A549 (cell line): ENCODE results near the gene NUDT14. TPM values are rescaled to one million over a fixed set of nuclear protein-coding genes. Genes with fewer than 3 reads are reported as not detected.

ENCODE experiments used
- ATAC-seq, 2 experiments: fragments of 200-7000 bp in 1 of 2; fragments of >200 bp in 1 of 2; cut with Nextera tagmentation in 1 of 2; cut with Tn5 transposase in 1 of 2; 3 replicates each; pipeline versions ENCODE4 v1.8.0 to v1.9.1; 2018 to 2020; ENCODE audit warnings: mild to moderate bottlenecking in 1 of 2, moderate library complexity in 1 of 2
- CTCF ChIA-PET: fragments of 300-600 bp; sonication (Branson Sonifier 250); formaldehyde crosslinking; extraction: SDS; loops from one replicate; lab custom pipeline; 2021; ENCODE audit warnings: antibody characterized with exemption, inconsistent platforms; lab: Yijun Ruan, JAX
- POLR2A ChIA-PET: fragments of 350-600 bp; formaldehyde crosslinking; extraction: SDS; loops from one replicate; lab custom pipeline; 2021; ENCODE audit warnings: antibody characterized with exemption, inconsistent platforms; lab: Yijun Ruan, JAX
- DNase-seq, 2 experiments: peaks; one replicate each; pipeline versions ENCODE4 v3.0.0 to v3.0.0-alpha.2; 2011 to 2016; ENCODE audit warnings: low read depth in 1 of 2, low spot score in 1 of 2
- FAIRE-seq: peaks from 2 replicates; lab custom pipeline; 2011; peaks lifted over from hg19 to GRCh38; lab: Jason Lieb, UNC
- H3K27ac ChIP-seq, 2 experiments: fragments of >200 bp; sonication (Bioruptor Twin); formaldehyde crosslinking; 3 replicates each; pipeline ENCODE4 v1.5.1; 2016 to 2017
- H3K4me1 ChIP-seq: fragments of >200 bp; sonication (Bioruptor Twin); formaldehyde crosslinking; 3 replicates; pipeline ENCODE4 v1.6.1; 2016
- H3K4me2 ChIP-seq: fragments of >200 bp; sonication (Bioruptor Twin); formaldehyde crosslinking; 3 replicates; pipeline ENCODE4 v1.6.1; 2016
- H3K4me3 ChIP-seq: fragments of >200 bp; sonication (Bioruptor Twin); formaldehyde crosslinking; 3 replicates; pipeline ENCODE4 v1.5.1; 2016
- H3K9me3 ChIP-seq: fragments of >200 bp; sonication (Bioruptor Twin); formaldehyde crosslinking; 3 replicates; pipeline ENCODE4 v1.6.1; 2016
- BHLHE40 ChIP-seq: IDR thresholded peaks from 2 replicates; pipeline ENCODE4 v1.6.1; 2012; ENCODE audit warnings: low read depth, low read length, inconsistent platforms
- CHD4 ChIP-seq: fragments of 200-600 bp; sonication (generic); IDR thresholded peaks from 2 replicates; pipeline ENCODE4 v1.6.1; 2016; ENCODE audit warnings: antibody characterized with exemption, mild to moderate bottlenecking, borderline replicate concordance
- EHF ChIP-seq: fragments of 250-450 bp; sonication (Bioruptor Pico); IDR thresholded peaks from 2 replicates; pipeline ENCODE4 v1.5.0; 2020; ENCODE audit warnings: mild to moderate bottlenecking
- FOXS1 ChIP-seq: fragments of 250-450 bp; sonication (Bioruptor Pico); IDR thresholded peaks from 2 replicates; pipeline ENCODE4 v1.5.0; 2020; ENCODE audit warnings: mild to moderate bottlenecking, moderate library complexity
- GATA3 ChIP-seq: IDR thresholded peaks from 2 replicates; pipeline ENCODE4 v1.6.1; 2012; ENCODE audit warnings: borderline replicate concordance
- HOXB13 ChIP-seq: fragments of 250-450 bp; sonication (Bioruptor Pico); IDR thresholded peaks from 2 replicates; pipeline ENCODE4 v1.5.0; 2020; ENCODE audit warnings: low read depth, mild to moderate bottlenecking, moderate library complexity
- HOXB5 ChIP-seq: fragments of 250-450 bp; sonication (Bioruptor Pico); IDR thresholded peaks from 2 replicates; pipeline ENCODE4 v1.5.0; 2020; ENCODE audit warnings: mild to moderate bottlenecking, moderate library complexity
- KDM1A ChIP-seq: fragments of 200-600 bp; sonication (generic); IDR thresholded peaks from 2 replicates; pipeline ENCODE4 v1.6.1; 2016; ENCODE audit warnings: low read depth, mild to moderate bottlenecking
- NFE2L2 ChIP-seq: fragments of 150-350 bp; conservative IDR thresholded peaks from 2 replicates; pipeline ENCODE4 v1.6.1; 2014; ENCODE audit warnings: low read length
- NPAS2 ChIP-seq: fragments of 250-450 bp; sonication (Bioruptor Pico); IDR thresholded peaks from 2 replicates; pipeline ENCODE4 v1.8.0; 2022; ENCODE audit warnings: mild to moderate bottlenecking, moderate library complexity, borderline replicate concordance
- PHF8 ChIP-seq: fragments of 200-600 bp; sonication (generic); IDR thresholded peaks from 2 replicates; pipeline ENCODE4 v1.6.1; 2016; ENCODE audit warnings: low read depth, mild to moderate bottlenecking, antibody characterized with exemption, moderate library complexity, borderline replicate concordance
- POLR2AphosphoS2 ChIP-seq: conservative IDR thresholded peaks from 2 replicates; pipeline ENCODE4 v1.6.1; 2012; ENCODE audit warnings: low read length, improper control_type of control experiment, inconsistent platforms
- RAD21 ChIP-seq, 2 experiments: fragments of >200 bp in 1 of 2; sonication (Bioruptor Twin) in 1 of 2; formaldehyde crosslinking in 1 of 2; IDR thresholded peaks in 1 of 2; conservative IDR thresholded peaks in 1 of 2; 2 replicates in 1 of 2; 3 replicates in 1 of 2; pipeline ENCODE4 v1.6.1; 2012 to 2018; ENCODE audit warnings: inconsistent platforms in 1 of 2
- SREBF2 ChIP-seq: fragments of 450-650 bp; IDR thresholded peaks from 2 replicates; pipeline ENCODE4 v1.6.1; 2014; ENCODE audit warnings: mild to moderate bottlenecking, moderate library complexity
- ZNF302 ChIP-seq: fragments of 250-450 bp; sonication (Bioruptor Pico); IDR thresholded peaks from 2 replicates; pipeline ENCODE4 v1.9.0; 2021; ENCODE audit warnings: inconsistent platforms, mild to moderate bottlenecking, moderate library complexity
- ZSCAN20 ChIP-seq: fragments of 250-450 bp; sonication (Bioruptor Pico); IDR thresholded peaks from 2 replicates; pipeline ENCODE4 v1.8.0; 2022; ENCODE audit warnings: mild to moderate bottlenecking, moderate library complexity
- WGBS: methylation state at CpG from one replicate; pipeline ENCODE4 v1.1.6; 2017; ENCODE audit errors: missing lambda C conversion rate; 5-methylcytosine and 5-hydroxymethylcytosine counted together
- polyA plus RNA-seq, 4 experiments: library from polyadenylated mRNA; depleted of rRNA in 3 of 4; stranded (reverse); fragments of >200 nt; fragmentation: RNase III in 1 of 4; extraction: RNeasy Plus Mini Kit Qiagen cat#74134 plus additional on column Dnase treatment in 1 of 4; gene quantifications; 2 replicates in 3 of 4; 3 replicates in 1 of 4; pipeline ENCODE4 v1.2.3, GENCODE V29; 2011 to 2017
- TF ChIP-seq, protein P1 (sequence below): IDR thresholded peaks from 2 replicates; pipeline ENCODE4 v1.6.1; 2012
- TF ChIP-seq, protein P2 (sequence below): fragments of 200-600 bp; sonication (generic); IDR thresholded peaks from 2 replicates; pipeline ENCODE4 v1.6.1; 2016; ENCODE audit warnings: antibody characterized with exemption, mild to moderate bottlenecking, moderate library complexity

NUDT14 gene
- polyA plus RNA-seq, 2 of the 4 experiments (the other 2 are of a cell fraction) = 12.6 to 30.7 TPM

DNA sequence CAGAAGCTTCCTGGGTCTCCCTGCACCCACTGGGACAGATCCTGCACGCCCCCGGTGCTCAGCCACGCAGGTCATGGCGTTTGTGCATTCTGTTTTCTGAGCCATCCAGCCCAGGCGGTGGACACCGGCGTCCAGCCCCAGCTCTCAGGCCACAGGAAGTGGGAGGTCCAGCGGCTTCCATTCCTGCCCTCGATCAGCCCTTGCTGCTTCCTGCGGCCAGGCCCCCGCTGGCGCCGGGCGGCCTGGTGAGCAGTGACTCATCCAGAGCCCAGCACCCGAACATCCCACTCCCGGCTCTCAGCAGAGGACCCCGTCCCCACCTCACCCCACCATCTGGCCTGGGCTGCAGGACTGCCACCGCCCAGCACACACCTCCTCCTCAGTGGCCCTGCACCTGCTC lies 18.0 kb upstream of the NUDT14 start:
- POLR2A ChIA-PET = no interaction called here
- TF ChIP-seq PHF8 = no peak
- no peak for TF ChIP-seq BHLHE40
- no peak for TF ChIP-seq FOXS1
- no peak for TF ChIP-seq RAD21 (conservative IDR thresholded peaks at IDR 0.05 in 1 of 2, IDR thresholded peaks at IDR 0.05 in 1 of 2)
- TF ChIP-seq, all 56 proteins: peak for 0
- WGBS = 36% methylated on average over 17 of the region's 18 CpGs
- Histone ChIP-seq H3K9me3 (no peaks in the 10 kb centered on the region), H3K27ac (peak overlapping the region in 1 of 2 experiments; percentile 54; a peak in 2 of 6 replicates), H3K4me1 (peaks cover 25% of the 10 kb centered on the region), H3K4me3 (no peak overlapping the region), H3K4me2 (peak overlapping the region; percentile 20; the same call in 1 of the 3 replicates)
- no peak for FAIRE-seq
- peak in 1 of 2 experiments; percentile 9; a peak in 3 of 6 replicates for ATAC-seq
- no peak for DNase-seq
- CTCF ChIA-PET = interaction anchor here (1.0 to 3.2 kb wide), 4 partner anchors 10 to 109 kb away, joined by 3 to 12 read pairs (median 6); no protein-coding TSS in a partner anchor

DNA sequence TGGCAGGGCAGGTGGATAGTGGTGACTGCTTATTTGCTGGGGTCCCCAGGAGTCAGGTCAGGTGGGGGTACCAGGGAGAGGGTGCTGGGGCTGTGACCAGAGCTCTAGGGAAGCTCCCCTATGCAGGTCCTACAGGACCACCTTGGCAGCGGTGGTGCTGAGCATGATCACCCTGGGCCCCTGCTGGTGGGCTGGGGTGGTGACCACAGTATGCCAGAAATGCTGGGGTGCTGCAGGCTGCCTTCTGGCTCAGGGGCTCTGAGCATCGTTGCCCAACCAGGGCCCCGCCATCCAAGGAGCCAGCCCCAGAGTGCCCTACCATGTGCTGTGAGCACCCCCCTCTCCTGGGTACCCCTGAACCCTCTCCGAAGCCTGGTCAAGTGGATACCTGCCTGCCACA lies 17.5 kb upstream of the NUDT14 start:
- Histone ChIP-seq H3K27ac (peak overlapping the region in 1 of 2 experiments; percentile 54; a peak in 2 of 6 replicates), H3K4me2 (no peak overlapping the region), H3K4me1 (peaks cover 30% of the 10 kb centered on the region), H3K9me3 (no peaks in the 10 kb centered on the region), H3K4me3 (no peak overlapping the region)
- ATAC-seq (peak in 1 of 2 experiments; percentile 23; a peak in 3 of 6 replicates), FAIRE-seq (no peak), DNase-seq (peak in 1 of 2 experiments; percentile 51)
- POLR2A ChIA-PET = no interaction called here
- TF ChIP-seq NFE2L2 = no peak
- TF ChIP-seq, protein P1, sequence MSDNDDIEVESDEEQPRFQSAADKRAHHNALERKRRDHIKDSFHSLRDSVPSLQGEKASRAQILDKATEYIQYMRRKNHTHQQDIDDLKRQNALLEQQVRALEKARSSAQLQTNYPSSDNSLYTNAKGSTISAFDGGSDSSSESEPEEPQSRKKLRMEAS = no peak
- TF ChIP-seq HOXB5 (CRISPR knock-in tag) = no peak
- no peak for TF ChIP-seq ZNF302
- TF ChIP-seq, protein P2, sequence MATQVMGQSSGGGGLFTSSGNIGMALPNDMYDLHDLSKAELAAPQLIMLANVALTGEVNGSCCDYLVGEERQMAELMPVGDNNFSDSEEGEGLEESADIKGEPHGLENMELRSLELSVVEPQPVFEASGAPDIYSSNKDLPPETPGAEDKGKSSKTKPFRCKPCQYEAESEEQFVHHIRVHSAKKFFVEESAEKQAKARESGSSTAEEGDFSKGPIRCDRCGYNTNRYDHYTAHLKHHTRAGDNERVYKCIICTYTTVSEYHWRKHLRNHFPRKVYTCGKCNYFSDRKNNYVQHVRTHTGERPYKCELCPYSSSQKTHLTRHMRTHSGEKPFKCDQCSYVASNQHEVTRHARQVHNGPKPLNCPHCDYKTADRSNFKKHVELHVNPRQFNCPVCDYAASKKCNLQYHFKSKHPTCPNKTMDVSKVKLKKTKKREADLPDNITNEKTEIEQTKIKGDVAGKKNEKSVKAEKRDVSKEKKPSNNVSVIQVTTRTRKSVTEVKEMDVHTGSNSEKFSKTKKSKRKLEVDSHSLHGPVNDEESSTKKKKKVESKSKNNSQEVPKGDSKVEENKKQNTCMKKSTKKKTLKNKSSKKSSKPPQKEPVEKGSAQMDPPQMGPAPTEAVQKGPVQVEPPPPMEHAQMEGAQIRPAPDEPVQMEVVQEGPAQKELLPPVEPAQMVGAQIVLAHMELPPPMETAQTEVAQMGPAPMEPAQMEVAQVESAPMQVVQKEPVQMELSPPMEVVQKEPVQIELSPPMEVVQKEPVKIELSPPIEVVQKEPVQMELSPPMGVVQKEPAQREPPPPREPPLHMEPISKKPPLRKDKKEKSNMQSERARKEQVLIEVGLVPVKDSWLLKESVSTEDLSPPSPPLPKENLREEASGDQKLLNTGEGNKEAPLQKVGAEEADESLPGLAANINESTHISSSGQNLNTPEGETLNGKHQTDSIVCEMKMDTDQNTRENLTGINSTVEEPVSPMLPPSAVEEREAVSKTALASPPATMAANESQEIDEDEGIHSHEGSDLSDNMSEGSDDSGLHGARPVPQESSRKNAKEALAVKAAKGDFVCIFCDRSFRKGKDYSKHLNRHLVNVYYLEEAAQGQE = no peak
- no peak for TF ChIP-seq EHF (CRISPR knock-in tag)
- no peak for TF ChIP-seq SREBF2
- no peak for TF ChIP-seq GATA3
- no peak for TF ChIP-seq HOXB13
- no peak for TF ChIP-seq NPAS2 (CRISPR knock-in tag)
- TF ChIP-seq FOXS1 = no peak
- TF ChIP-seq POLR2AphosphoS2 = no peak
- TF ChIP-seq ZSCAN20 (CRISPR knock-in tag) = no peak
- TF ChIP-seq CHD4 = no peak
- TF ChIP-seq KDM1A = no peak
- CTCF ChIA-PET = interaction anchor here (1.0 to 3.2 kb wide), 4 partner anchors 9 to 108 kb away, joined by 3 to 12 read pairs (median 6); no protein-coding TSS in a partner anchor
- 77% methylated on average over 4 of the region's 4 CpGs for WGBS

DNA sequence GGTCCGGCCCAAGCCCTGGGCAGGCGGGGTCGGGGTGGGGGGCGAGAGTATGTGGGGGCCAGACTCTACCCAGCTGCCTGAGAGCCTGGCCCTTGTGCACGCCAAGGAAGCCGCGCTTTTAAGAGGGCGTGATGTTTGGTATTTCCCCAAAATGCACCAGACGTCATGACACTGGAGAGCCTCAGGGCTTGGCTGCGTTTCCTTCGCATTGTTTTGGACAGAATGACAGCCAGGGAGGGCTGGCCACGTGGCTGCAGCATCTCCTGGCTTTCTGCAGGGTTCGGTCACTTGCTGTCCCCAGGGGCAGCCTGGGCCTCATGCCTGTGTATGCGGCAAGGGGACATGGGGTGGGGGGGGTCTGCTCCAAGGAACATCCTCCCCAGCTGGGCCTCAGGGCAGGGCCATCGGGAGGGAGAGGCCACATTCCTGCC lies 16.1 kb upstream of the NUDT14 start:
- peaks cover 35% of the 10 kb centered on the region for H3K4me1 ChIP-seq
- 14% methylated on average over 9 of the region's 15 CpGs for whole genome bisulfite sequencing
- FAIRE-seq (no peak), ATAC-seq (no peak), DNase-seq (peak in 1 of 2 experiments; percentile 47)
- TF ChIP-seq, protein P1 = peak; percentile 66
- no peak for TF ChIP-seq HOXB13
- POLR2A ChIA-PET = no interaction called here
- 0 out of 6 replicates have a peak overlapping the region, but pooled peaks of 1 of the 2 experiments have one; percentile 5 for H3K27ac ChIP-seq
- H3K4me2 ChIP-seq = no peak overlapping the region; the same call in 2 of the 3 replicates
- H3K4me3 ChIP-seq = no peak overlapping the region
- no peaks in the 10 kb centered on the region for H3K9me3 ChIP-seq
- CTCF ChIA-PET = interaction anchor here (0.6 to 4.5 kb wide), 3 partner anchors 8 to 151 kb away, joined by 3 to 26 read pairs (median 12); no protein-coding TSS in a partner anchor
